ENCODE measurements around the gene TAS2R14.

TAS2R14 gene

GRCh38 chr12:10939163-10939562, at the start of gene TAS2R14:
TSS of gene TAS2R14 (minus strand) at chr12:10939263. CDS start at chr12:10939207, 56 bp downstream.
- no peak for DNase-seq

GRCh38 chr12:10986812-10987211, 47.7 kb upstream of the TAS2R14 start, which contains the start of gene TAS2R50:
TSS of gene TAS2R50 (minus strand) at chr12:10986912. CDS start at chr12:10986860, 52 bp downstream.
- DNase-seq, result no peak

DNA sequence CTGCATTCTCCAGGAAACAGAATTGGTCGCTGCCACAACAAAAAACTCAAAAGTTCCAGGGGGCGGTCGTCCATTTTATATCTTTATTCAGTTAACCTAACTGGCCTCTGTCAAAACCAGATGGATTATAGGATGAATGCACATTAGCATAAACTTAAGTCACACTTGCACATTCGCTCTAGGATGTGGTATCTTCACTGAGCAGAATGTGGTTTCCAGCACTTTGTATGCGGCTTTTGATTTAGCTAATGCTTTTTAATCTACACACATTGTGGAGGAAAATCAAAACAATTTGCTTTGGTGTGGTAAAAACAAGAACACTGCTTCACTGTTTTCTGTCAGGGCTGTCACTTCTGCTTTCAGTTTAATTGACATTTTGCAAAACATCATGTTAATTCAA, 43.2 kb upstream of the TAS2R14 start:
- peak in 1 of 2 experiments; percentile 6 for DNase-seq

GRCh38 chr12:10974965-10975364, 35.9 kb upstream of the TAS2R14 start:
- no peak for DNase-seq

- no peak for DNase-seq
Observed at GRCh38 chr12:10968765-10969456, 29.8 kb upstream of the TAS2R14 start.

- DNase-seq, result no peak
Observed at GRCh38 chr12:10967409-10967808, 28.3 kb upstream of the TAS2R14 start.

DNA sequence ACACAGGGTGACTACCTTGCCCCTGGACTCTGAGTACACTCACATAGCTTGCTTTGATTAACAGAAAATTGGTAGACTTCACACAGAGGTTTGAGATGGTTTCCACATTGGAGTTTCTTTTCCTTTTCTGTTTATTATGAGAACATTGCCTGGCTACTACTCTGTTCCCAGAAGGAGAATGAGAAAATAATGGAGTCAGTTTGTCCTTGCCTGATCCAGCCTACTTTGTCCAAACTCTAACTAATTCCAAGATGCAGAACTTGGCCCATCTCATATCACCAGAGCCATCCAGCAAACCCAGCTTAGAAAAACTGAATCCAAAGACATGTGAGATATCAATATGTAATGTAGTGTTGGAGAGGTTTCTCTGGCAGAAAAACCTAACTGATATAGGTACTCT, 27.3 kb upstream of the TAS2R14 start:
- DNase-seq, result no peak

GRCh38 chr12:10965476-10965875, 26.4 kb upstream of the TAS2R14 start:
- DNase-seq, result no peak

- DNase-seq, result no peak
Observed at GRCh38 chr12:10960211-10960610, 21.1 kb upstream of the TAS2R14 start.

DNA sequence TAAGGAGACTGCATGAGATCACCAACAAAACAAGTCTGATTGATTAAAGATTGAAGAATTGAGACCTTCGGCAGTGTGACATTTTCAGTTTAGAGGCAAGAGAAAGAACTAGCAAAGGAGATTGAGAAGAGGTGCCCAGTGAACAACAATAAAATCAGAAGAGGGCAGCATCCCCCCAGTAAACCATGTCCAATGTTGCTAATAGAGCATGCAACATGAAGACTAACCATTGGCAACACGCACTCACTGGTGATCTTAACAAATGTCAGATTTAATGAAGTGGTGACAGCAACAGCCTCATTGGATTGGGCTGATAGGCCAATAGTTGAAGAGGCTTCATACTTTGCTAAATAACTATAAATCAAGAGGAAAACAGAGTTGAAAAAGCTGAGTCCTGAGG, 20.7 kb upstream of the TAS2R14 start:
- no peak for DNase-seq

- no peak for DNase-seq
Observed at GRCh38 chr12:10957741-10958140, 18.7 kb upstream of the TAS2R14 start.

GRCh38 chr12:10956085-10956484, 17.0 kb upstream of the TAS2R14 start:
- no peak for DNase-seq

- no peak for DNase-seq
Observed at GRCh38 chr12:10952645-10953044, 13.6 kb upstream of the TAS2R14 start.

DNA sequence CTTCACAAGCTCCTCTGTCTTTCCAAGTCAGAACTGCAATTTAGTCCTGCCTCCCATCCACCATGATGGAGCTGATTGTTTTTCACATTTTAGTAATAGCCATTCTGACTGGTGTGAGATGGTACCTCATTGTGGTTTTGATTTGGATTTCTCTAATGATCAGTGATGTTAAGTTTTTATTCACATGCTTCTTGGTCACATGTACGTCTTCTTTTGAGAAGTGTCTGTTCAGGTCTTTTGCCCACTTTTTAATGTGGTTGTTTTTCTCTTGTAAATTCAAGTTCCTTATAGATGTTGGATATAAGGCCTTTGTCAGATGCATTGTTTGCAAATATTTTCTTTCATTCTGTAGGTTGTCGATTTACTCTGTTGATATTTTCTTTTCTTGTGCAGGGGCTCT, 4.1 kb upstream of the TAS2R14 start:
- no peak for DNase-seq

DNA sequence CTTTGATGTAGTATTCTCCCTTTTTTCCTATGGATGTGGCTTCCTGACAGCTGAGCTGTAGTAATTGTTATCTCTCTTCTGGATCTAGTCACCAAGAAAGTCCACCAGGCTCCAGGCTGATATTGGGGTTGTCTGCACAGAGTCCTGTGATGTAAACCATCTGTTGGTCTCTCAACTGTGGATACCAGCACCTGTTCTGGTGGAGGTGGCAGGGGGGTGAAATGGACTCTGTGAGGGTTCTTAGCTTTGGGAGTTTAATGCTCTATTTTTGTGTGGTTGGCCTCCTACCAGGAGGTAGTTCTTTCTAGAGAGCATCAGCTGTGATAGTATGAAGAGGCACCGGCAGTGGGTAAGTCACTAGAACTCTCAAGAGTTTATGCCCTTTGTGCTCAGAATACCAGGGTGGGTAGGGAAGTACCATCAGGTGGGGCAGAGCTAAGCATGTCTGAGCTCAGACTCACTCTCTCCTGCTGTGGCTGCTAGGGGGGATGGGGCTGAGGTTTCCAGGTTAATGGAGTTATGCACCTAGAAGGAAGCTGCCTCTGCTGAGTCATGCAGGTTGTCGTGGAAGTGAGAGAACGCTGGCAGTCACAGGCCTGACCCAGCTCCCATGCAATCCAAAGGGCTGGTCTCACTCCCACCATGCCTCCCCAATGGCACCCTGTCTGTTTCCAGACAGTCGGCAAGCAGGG, 3.0 kb upstream of the TAS2R14 start:
- DNase-seq, result no peak

DNA sequence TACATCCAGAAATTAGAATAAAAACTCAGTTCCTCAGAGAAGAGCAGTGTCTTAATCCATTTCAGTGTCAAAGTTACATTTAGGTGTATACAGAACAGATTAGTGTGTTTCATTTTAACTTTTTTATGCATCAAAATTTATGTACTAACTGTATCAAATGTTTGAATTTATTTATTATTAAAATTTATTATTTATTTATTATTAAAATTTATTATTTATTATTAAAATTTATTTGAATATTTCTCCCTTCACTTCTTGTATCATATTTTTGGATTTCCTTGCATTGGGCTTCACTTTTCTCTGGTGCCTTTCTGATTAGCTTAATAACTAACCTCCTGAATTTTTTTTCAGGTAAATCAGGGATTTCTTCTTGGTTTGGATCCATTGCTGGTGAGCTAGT, 2.3 kb upstream of the TAS2R14 start:
- DNase-seq, result no peak

DNA sequence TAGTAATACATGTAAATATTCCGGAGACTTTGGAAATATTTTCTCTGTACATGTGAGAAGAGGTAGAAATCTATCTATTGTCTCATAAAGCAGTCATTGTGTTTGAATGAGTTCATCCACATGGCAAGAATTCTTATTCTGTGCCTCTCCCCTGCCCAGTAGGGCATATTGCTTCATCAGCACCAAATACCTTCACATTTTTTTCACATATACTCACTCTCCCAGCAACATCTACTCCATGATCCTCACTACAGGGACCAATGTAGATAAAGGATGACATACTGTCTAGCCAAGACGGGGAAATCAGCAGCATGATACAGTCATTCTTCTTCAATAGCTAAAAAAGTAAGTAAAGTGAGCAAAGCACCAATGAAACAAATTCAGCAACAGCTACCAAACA, 1.3 kb upstream of the TAS2R14 start:
- DNase-seq, result no peak

- no peak for DNase-seq
Observed at GRCh38 chr12:10936506-10936905, 2.6 kb downstream of the TAS2R14 start.

DNA sequence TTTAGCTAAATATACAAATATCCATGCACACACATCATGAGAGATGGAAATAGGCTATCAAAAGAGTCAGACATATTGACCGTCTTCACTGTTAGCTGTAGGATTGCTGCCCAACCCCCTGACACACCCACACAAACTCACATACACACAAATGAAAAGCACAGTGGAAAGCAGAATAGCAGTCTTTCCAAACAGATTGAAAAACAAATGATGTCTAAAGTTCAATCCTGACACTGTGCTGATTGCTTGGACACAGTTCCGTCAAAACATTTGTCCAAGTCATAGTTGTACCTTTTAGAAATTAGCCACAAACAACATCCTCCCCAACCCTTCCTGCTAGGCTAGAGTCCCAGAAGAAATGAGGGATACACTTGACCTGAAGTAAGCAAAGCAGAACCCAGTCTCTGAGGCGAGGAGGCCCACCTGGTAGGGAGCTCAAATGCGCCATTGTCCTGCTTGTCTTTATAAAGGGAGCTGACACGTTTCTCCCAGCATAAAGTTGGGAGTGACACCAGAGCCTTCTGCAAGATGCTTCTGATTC, 10.2 kb downstream of the TAS2R14 start, which contains the start of gene PRH2:
Gene PRH2, plus strand, starts transcription at position 491 of the 541 bp plus-strand sequence. Its CDS starts 38 bp downstream, at position 529.
- no peak for DNase-seq

- no peak for DNase-seq
Observed at GRCh38 chr12:10926269-10926668, 12.8 kb downstream of the TAS2R14 start.

GRCh38 chr12:10919809-10920208, 19.3 kb downstream of the TAS2R14 start:
- no peak for DNase-seq

- DNase-seq, result no peak
Observed at GRCh38 chr12:10910380-10910779, 28.7 kb downstream of the TAS2R14 start.

DNA sequence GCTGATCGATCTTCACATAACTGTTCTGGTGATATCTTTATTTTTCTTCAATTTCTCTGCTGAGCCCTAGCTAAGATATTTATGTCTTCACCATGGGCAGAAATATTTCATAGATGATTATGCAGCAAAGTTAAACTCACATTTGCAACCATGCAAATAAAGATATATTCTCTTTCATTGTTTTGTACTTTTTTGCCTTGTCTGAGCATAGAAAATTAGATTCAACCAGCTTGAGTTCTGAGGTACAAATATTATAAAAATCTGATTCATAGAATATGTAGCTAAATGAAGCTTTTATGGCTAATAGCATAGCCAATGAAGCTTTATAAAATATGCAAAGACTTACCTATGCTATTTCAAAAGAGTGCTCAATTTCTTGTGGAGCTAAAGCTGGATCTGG, 29.6 kb downstream of the TAS2R14 start, which contains the start of gene TAS2R13:
Gene TAS2R13, minus strand, starts transcription at position 101 of the 400 bp plus-strand sequence. CDS start 264 bp downstream, outside the sequence.
- no peak for DNase-seq

DNA sequence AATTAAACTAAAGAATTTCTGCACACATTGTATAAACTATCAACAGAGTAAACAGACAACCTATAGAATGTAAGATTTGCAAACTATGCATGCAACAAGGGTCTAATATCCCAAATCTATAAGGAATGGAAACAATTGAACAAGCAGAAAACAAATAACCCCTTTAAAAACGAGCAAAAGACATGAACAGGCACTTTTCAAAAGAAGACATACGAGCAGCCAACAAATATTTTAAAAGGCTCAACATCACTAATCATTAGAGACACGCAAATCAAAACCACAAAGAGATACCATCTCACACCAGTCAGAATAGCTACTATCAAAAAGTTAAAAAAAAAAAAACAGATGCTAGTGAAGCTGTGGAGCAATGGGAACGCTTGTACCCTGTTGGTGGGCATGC, 34.4 kb downstream of the TAS2R14 start:
- no peak for DNase-seq
